ENCODE measurements around the gene ASB18. TPM values are rescaled to one million over a fixed set of nuclear protein-coding genes. Genes with fewer than 3 reads are reported as not detected.

The ASB18 gene
- total RNA-seq, 2 donors from 2014 or later: not detected

- no peak overlapping the region for H3K4me3 Mint-ChIP-seq
- no peaks in the 10 kb centered on the region for H3K4me1 Mint-ChIP-seq
- peaks cover 2% of the 10 kb centered on the region for H3K36me3 Mint-ChIP-seq (ENCODE audit: low read depth)
- ATAC-seq: no peak
- no peak overlapping the region for H3K27ac Mint-ChIP-seq
- H3K27me3 Mint-ChIP-seq: peaks cover 46% of the 10 kb centered on the region
- DNase-seq: no peak
- H3K9me3 ChIP-seq (ENCODE audit: control insufficient read depth, low read length, poor library complexity, severe bottlenecking): no peaks in the 10 kb centered on the region
Observed at GRCh38 chr2:236143811-236144210, 120.4 kb downstream of the ASB18 start.

Other genes with a start within 250 kb of the ASB18 start
- not detected for gene GBX2, start 96.0 kb downstream of the ASB18 start, total RNA-seq